ENCODE results near the gene SART3.

GRCh38 chr12:108565146-108565545 lies 4.2 kb upstream of the SART3 start:
- TF ChIP-seq GATA2 (CRISPR knock-in tag; IDR thresholded peaks at IDR 0.05), result no peak
- TF ChIP-seq CTCF (IDR thresholded peaks at IDR 0.05), result no peak
- TF ChIP-seq MAX (IDR thresholded peaks at IDR 0.05; ENCODE audit: low read depth), result no peak
- TF ChIP-seq SMC3 (IDR thresholded peaks at IDR 0.05; ENCODE audit: low read depth, low read length), result no peak
- TF ChIP-seq RAD21 (IDR thresholded peaks at IDR 0.05; ENCODE audit: low read length), result no peak
- no peak for TF ChIP-seq YY1 (IDR thresholded peaks at IDR 0.05; ENCODE audit: low read depth)
- no peak for TF ChIP-seq PBX3 (IDR thresholded peaks at IDR 0.05)
- no peak for TF ChIP-seq POLR2AphosphoS5 (IDR thresholded peaks at IDR 0.05; ENCODE audit: low read depth, low read length)
